ENCODE measurements around the gene JAZF1. TPM values are rescaled to one million over a fixed set of nuclear protein-coding genes. Genes with fewer than 3 reads are reported as not detected.
A peak's percentile ranks its signal among the peaks of the same experiment; 100 is the strongest.

The JAZF1 gene
- total and polyA plus RNA-seq, 9 of the 15 experiments (the other 6 are each of a cell fraction or from before 2014, with no cell fraction given), result 0.04 to 0.64 (median 0.11) TPM; not detected in 3

DNA sequence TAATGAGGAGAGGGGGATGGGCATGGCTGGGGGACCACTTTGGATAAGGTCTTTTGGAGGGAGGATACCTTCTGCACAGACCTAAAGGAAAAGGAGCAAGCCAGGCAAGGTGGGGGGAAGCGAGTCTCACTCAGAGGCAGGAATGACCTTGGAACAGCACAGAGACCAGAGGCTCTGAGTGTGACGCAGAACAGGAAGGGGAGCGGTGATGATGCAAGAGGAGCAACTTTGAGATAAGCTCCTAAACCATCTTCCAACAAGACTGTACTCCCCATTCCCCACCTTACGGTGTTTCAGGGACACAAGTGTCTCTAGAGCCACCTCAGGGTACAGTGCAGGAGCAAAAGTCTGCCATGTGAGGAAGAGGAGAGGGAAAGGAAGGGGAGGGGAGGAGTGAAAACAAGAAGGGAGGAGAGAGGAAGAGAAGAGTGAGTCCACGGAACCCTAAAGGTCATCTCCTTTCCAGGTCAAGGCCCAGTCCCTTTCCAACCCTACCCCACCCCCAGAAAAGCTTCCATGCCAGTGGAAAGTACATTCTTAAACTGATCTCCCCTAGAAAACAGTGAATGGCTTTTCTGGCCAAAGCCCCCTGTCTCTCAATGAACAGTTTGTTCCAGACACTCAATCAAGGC lies 54.1 kb downstream of the JAZF1 start (continued):
- TF ChIP-seq ZNF766 (CRISPR knock-in tag; conservative IDR thresholded peaks at IDR 0.05) (no peak), BDP1 (IDR thresholded peaks at IDR 0.05; ENCODE audit: insufficient read depth, insufficient read length) (no peak), ZBTB40 (IDR thresholded peaks at IDR 0.05) (no peak), ZBTB40 (CRISPR knock-in tag; IDR thresholded peaks at IDR 0.05) (no peak), PPARD (CRISPR knock-in tag; IDR thresholded peaks at IDR 0.05) (no peak), CHD4 (IDR thresholded peaks at IDR 0.05; ENCODE audit: insufficient read depth, insufficient replicate concordance, low read depth, low read length, poor library complexity, severe bottlenecking) (no peak), FOXJ2 (tag; IDR thresholded peaks at IDR 0.05) (no peak), MYC (IDR thresholded peaks at IDR 0.05; ENCODE audit: low read depth, low read length) (no peak), MYC (CRISPR knock-in tag; IDR thresholded peaks at IDR 0.05; ENCODE audit: borderline replicate concordance, low read depth) (no peak), HNRNPH1 (optimal IDR thresholded peaks at IDR 0.05; ENCODE audit: low read depth, low read length) (no peak), TAF1 (IDR thresholded peaks at IDR 0.05; ENCODE audit: control insufficient read depth, extremely low read depth, insufficient read depth, low read length, severe bottlenecking) (no peak), COPS2 (conservative IDR thresholded peaks at IDR 0.05) (no peak), RBM25 (IDR thresholded peaks at IDR 0.05; ENCODE audit: low read depth, low read length, severe bottlenecking) (no peak), SP2 (IDR thresholded peaks at IDR 0.05; ENCODE audit: extremely low read depth, low read depth, low read length, poor library complexity, severe bottlenecking) (no peak), CTBP1 (IDR thresholded peaks at IDR 0.05; ENCODE audit: borderline replicate concordance) (peak; percentile 37; the same call in 1 of the 2 replicates)
- TF ChIP-seq, protein P1, sequence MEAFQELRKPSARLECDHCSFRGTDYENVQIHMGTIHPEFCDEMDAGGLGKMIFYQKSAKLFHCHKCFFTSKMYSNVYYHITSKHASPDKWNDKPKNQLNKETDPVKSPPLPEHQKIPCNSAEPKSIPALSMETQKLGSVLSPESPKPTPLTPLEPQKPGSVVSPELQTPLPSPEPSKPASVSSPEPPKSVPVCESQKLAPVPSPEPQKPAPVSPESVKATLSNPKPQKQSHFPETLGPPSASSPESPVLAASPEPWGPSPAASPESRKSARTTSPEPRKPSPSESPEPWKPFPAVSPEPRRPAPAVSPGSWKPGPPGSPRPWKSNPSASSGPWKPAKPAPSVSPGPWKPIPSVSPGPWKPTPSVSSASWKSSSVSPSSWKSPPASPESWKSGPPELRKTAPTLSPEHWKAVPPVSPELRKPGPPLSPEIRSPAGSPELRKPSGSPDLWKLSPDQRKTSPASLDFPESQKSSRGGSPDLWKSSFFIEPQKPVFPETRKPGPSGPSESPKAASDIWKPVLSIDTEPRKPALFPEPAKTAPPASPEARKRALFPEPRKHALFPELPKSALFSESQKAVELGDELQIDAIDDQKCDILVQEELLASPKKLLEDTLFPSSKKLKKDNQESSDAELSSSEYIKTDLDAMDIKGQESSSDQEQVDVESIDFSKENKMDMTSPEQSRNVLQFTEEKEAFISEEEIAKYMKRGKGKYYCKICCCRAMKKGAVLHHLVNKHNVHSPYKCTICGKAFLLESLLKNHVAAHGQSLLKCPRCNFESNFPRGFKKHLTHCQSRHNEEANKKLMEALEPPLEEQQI (IDR thresholded peaks at IDR 0.05), result no peak

All from K562 (cell line).